ENCODE results near the gene KCNIP4. TPM values are rescaled to one million over a fixed set of nuclear protein-coding genes. Genes with fewer than 3 reads are reported as not detected.

KCNIP4 gene
- total and polyA plus RNA-seq, 10 of the 15 experiments (the other 5 are each of a cell fraction or from before 2014, with no cell fraction given), result 0.03 to 0.23 (median 0.13) TPM; not detected in 7

DNA sequence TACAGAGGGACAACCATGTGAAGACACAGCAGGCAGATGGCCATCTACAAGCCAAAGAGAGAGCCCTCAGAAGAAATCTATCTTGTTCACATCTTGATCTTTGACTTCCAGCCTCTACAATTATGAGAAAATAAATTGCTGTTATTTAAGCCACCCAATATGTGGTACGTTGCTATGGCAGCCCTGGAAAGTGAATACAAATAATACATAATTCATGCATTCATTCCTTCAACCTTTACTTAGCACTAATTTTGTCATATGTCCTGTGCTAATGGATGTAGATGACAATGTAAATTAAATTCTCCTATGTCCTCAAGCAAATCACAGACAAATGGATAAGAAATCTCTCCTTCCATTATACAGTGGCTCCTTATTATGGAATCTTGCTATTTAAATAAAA lies 886.7 kb downstream of the KCNIP4 start:
- no peaks in the 10 kb centered on the region for H3K27me3 ChIP-seq (replicated peaks in 1 of 2; ENCODE audit: control insufficient read depth in 2 of 2, insufficient read depth in 2 of 2, low read length in 1 of 2)
- WGBS (ENCODE audit: insufficient coverage, insufficient replicate concordance, low lambda C conversion rate, missing lambda C conversion rate), result 0% methylated on average over 1 of the region's 1 CpG

More for the DNA sequence above, 886.7 kb downstream of the KCNIP4 start:
- Histone ChIP-seq H3K4me1 (ENCODE audit: control insufficient read depth, insufficient read depth, low read length) (no peaks in the 10 kb centered on the region), H3K27ac (ENCODE audit: control insufficient read depth, insufficient read depth) (no peak overlapping the region), H4K20me1 (ENCODE audit: control insufficient read depth, insufficient read depth) (no peaks in the 10 kb centered on the region), H3K9ac (ENCODE audit: control insufficient read depth, insufficient read depth, low read length) (no peak overlapping the region), H3K4me2 (ENCODE audit: control insufficient read depth, insufficient read depth) (no peak overlapping the region), H3K79me2 (ENCODE audit: control insufficient read depth, insufficient read depth, low read length) (no peaks in the 10 kb centered on the region), H3K36me3 (ENCODE audit: control insufficient read depth in 2 of 2, insufficient read depth in 2 of 2, low read length in 1 of 2) (no peaks in the 10 kb centered on the region), H3K9me3 (replicated peaks; ENCODE audit: control insufficient read depth, insufficient read depth, low read length) (no peaks in the 10 kb centered on the region), H3K4me3 (no peak overlapping the region), H2AFZ (ENCODE audit: control insufficient read depth, low read depth, low read length) (no peak overlapping the region)
- no peak for ATAC-seq
- in situ Hi-C loops (cut with MboI), result no loop called here
- no peak for TF ChIP-seq RCOR1 (conservative IDR thresholded peaks at IDR 0.05; ENCODE audit: low read depth, low read length)
- TF ChIP-seq, protein P1, sequence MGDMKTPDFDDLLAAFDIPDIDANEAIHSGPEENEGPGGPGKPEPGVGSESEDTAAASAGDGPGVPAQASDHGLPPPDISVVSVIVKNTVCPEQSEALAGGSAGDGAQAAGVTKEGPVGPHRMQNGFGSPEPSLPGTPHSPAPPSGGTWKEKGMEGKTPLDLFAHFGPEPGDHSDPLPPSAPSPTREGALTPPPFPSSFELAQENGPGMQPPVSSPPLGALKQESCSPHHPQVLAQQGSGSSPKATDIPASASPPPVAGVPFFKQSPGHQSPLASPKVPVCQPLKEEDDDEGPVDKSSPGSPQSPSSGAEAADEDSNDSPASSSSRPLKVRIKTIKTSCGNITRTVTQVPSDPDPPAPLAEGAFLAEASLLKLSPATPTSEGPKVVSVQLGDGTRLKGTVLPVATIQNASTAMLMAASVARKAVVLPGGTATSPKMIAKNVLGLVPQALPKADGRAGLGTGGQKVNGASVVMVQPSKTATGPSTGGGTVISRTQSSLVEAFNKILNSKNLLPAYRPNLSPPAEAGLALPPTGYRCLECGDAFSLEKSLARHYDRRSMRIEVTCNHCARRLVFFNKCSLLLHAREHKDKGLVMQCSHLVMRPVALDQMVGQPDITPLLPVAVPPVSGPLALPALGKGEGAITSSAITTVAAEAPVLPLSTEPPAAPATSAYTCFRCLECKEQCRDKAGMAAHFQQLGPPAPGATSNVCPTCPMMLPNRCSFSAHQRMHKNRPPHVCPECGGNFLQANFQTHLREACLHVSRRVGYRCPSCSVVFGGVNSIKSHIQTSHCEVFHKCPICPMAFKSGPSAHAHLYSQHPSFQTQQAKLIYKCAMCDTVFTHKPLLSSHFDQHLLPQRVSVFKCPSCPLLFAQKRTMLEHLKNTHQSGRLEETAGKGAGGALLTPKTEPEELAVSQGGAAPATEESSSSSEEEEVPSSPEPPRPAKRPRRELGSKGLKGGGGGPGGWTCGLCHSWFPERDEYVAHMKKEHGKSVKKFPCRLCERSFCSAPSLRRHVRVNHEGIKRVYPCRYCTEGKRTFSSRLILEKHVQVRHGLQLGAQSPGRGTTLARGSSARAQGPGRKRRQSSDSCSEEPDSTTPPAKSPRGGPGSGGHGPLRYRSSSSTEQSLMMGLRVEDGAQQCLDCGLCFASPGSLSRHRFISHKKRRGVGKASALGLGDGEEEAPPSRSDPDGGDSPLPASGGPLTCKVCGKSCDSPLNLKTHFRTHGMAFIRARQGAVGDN (IDR thresholded peaks at IDR 0.05), result no peak
- no peak for TF ChIP-seq SMC3 (IDR thresholded peaks at IDR 0.05; ENCODE audit: borderline replicate concordance, low read length)
- TF ChIP-seq PML (IDR thresholded peaks at IDR 0.05; ENCODE audit: low read length), result no peak
- no peak for TF ChIP-seq FOXM1 (IDR thresholded peaks at IDR 0.05; ENCODE audit: low read depth, low read length)
- TF ChIP-seq, protein P2, sequence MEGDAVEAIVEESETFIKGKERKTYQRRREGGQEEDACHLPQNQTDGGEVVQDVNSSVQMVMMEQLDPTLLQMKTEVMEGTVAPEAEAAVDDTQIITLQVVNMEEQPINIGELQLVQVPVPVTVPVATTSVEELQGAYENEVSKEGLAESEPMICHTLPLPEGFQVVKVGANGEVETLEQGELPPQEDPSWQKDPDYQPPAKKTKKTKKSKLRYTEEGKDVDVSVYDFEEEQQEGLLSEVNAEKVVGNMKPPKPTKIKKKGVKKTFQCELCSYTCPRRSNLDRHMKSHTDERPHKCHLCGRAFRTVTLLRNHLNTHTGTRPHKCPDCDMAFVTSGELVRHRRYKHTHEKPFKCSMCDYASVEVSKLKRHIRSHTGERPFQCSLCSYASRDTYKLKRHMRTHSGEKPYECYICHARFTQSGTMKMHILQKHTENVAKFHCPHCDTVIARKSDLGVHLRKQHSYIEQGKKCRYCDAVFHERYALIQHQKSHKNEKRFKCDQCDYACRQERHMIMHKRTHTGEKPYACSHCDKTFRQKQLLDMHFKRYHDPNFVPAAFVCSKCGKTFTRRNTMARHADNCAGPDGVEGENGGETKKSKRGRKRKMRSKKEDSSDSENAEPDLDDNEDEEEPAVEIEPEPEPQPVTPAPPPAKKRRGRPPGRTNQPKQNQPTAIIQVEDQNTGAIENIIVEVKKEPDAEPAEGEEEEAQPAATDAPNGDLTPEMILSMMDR (IDR thresholded peaks at IDR 0.05 in 2 of 3, conservative IDR thresholded peaks at IDR 0.05 in 1 of 3; ENCODE audit: control insufficient read depth in 2 of 3, extremely low read depth in 1 of 3, insufficient read depth in 1 of 3, low read depth in 3 of 3, low read length in 3 of 3), result no peak
- no peak for TF ChIP-seq YBX1 (IDR thresholded peaks at IDR 0.05)
- no peak for TF ChIP-seq RELA (IDR thresholded peaks at IDR 0.05; ENCODE audit: borderline replicate concordance, partially characterized antibody)
- TF ChIP-seq RAD51 (IDR thresholded peaks at IDR 0.05), result no peak
- TF ChIP-seq BRCA1 (IDR thresholded peaks at IDR 0.05; ENCODE audit: low read depth, low read length), result no peak
- TF ChIP-seq KAT2A (conservative IDR thresholded peaks at IDR 0.05; ENCODE audit: control insufficient read depth, low read depth, low read length), result no peak
- FAIRE-seq, result no peak
- DNase-seq (ENCODE audit: low read depth, low spot score), result no peak
- no TSS peak for BruUV-seq (replicated peaks)
- ChIA-PET SMC1A (ENCODE audit: uncharacterized antibody, unreplicated experiment) (no interaction called here), POLR2A (no interaction called here), RAD21 (ENCODE audit: unreplicated experiment) (no interaction called here), CTCF (no interaction called here)
- intact Hi-C loops (cut with micrococcal nuclease; ENCODE audit: unreplicated experiment), result no loop called here

Measured in GM12878 (cell line).